Measurements from ENCODE around the gene AMHR2. TPM values are rescaled to one million over a fixed set of nuclear protein-coding genes. Genes with fewer than 3 reads are reported as not detected.
"Not testable (repeated sequence)": the region's sequence is repeated elsewhere in the genome, so short reads cannot be mapped to it uniquely, and the experiment has no call there.

Gene AMHR2
- total RNA-seq, 1 experiment from 2014 or later: not detected

GRCh38 chr12:53419756-53420155 lies 3.9 kb upstream of the AMHR2 start:
- intact Hi-C loops (cut with micrococcal nuclease; ENCODE audit: unreplicated experiment): no loop called here
- TF ChIP-seq, protein P1, sequence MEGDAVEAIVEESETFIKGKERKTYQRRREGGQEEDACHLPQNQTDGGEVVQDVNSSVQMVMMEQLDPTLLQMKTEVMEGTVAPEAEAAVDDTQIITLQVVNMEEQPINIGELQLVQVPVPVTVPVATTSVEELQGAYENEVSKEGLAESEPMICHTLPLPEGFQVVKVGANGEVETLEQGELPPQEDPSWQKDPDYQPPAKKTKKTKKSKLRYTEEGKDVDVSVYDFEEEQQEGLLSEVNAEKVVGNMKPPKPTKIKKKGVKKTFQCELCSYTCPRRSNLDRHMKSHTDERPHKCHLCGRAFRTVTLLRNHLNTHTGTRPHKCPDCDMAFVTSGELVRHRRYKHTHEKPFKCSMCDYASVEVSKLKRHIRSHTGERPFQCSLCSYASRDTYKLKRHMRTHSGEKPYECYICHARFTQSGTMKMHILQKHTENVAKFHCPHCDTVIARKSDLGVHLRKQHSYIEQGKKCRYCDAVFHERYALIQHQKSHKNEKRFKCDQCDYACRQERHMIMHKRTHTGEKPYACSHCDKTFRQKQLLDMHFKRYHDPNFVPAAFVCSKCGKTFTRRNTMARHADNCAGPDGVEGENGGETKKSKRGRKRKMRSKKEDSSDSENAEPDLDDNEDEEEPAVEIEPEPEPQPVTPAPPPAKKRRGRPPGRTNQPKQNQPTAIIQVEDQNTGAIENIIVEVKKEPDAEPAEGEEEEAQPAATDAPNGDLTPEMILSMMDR (IDR thresholded peaks at IDR 0.05; ENCODE audit: unreplicated experiment): no peak
- CTCF ChIA-PET: interaction anchor here (0.5 to 4.0 kb wide), 6 partner anchors 33 to 233 kb away, joined by 3 to 46 read pairs (median 4); partner anchors contain the start of genes AAAS and TARBP2
- Mint-ChIP-seq H3K36me3 (ENCODE audit: insufficient read depth, unreplicated experiment) (peaks cover 17% of the 10 kb centered on the region), H3K9me3 (ENCODE audit: low read depth, unreplicated experiment) (no peaks in the 10 kb centered on the region), H3K4me3 (ENCODE audit: low read depth, unreplicated experiment) (no peak overlapping the region), H3K27me3 (ENCODE audit: unreplicated experiment) (no peaks in the 10 kb centered on the region), H3K27ac (ENCODE audit: unreplicated experiment) (no peak overlapping the region), H3K4me1 (ENCODE audit: low read depth, unreplicated experiment) (peaks cover 19% of the 10 kb centered on the region)
- DNase-seq: no peak
- BruUV-seq (replicated peaks): TSS peak; percentile 21

GRCh38 chr12:53422247-53422646 lies 1.4 kb upstream of the AMHR2 start:
- H3K27ac Mint-ChIP-seq (ENCODE audit: unreplicated experiment); BruUV-seq (replicated peaks); H3K36me3 Mint-ChIP-seq (ENCODE audit: insufficient read depth, unreplicated experiment); intact Hi-C loops (cut with micrococcal nuclease; ENCODE audit: unreplicated experiment); DNase-seq; H3K9me3 Mint-ChIP-seq (ENCODE audit: low read depth, unreplicated experiment); H3K4me3 Mint-ChIP-seq (ENCODE audit: low read depth, unreplicated experiment); H3K27me3 Mint-ChIP-seq (ENCODE audit: unreplicated experiment): not testable (repeated sequence)
- CTCF ChIA-PET: interaction anchor here (0.7 to 4.0 kb wide), 2 partner anchors 43 to 70 kb away, joined by 4 to 46 read pairs; no protein-coding TSS in a partner anchor
- peaks cover 19% of the 10 kb centered on the region for H3K4me1 Mint-ChIP-seq (ENCODE audit: low read depth, unreplicated experiment)

- H3K27me3 Mint-ChIP-seq (ENCODE audit: unreplicated experiment): no peaks in the 10 kb centered on the region
- H3K27ac Mint-ChIP-seq (ENCODE audit: unreplicated experiment): no peak overlapping the region
- H3K4me3 Mint-ChIP-seq (ENCODE audit: low read depth, unreplicated experiment): no peak overlapping the region
- intact Hi-C loops (cut with micrococcal nuclease; ENCODE audit: unreplicated experiment): no loop called here
- TF ChIP-seq, protein P1 (IDR thresholded peaks at IDR 0.05; ENCODE audit: unreplicated experiment): no peak
- CTCF ChIA-PET: no interaction called here
- peaks cover 19% of the 10 kb centered on the region for H3K4me1 Mint-ChIP-seq (ENCODE audit: low read depth, unreplicated experiment)
- DNase-seq: no peak
- no TSS peak for BruUV-seq (replicated peaks)
- H3K9me3 Mint-ChIP-seq (ENCODE audit: low read depth, unreplicated experiment): no peaks in the 10 kb centered on the region
- H3K36me3 Mint-ChIP-seq (ENCODE audit: insufficient read depth, unreplicated experiment): peaks cover 6% of the 10 kb centered on the region
Observed at GRCh38 chr12:53424626-53425514, 1.2 kb downstream of the AMHR2 start.

DNA sequence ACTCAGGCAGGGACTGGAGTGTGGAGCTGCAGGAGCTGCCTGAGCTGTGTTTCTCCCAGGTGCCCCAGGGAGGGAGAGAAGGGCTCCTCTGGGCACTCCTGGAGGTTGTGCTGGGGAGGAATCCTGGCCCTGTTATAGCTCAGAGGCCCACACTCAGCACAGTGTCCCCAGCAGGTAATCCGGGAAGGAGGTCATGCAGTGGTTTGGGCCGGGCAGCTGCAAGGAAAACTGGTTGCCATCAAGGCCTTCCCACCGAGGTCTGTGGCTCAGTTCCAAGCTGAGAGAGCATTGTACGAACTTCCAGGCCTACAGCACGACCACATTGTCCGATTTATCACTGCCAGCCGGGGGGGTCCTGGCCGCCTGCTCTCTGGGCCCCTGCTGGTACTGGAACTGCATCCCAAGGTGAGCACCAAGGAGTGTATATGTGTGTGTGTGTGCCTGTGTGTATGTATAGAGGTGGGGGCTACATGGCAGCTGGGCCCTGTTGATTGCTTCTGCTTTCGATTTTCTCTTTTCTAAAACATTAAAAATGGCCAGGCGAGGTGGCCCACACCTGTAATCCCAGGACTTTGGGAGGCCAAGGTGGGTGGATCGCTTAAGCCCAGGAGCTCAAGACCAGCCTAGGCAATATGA lies 2.0 kb downstream of the AMHR2 start:
- H3K4me1 Mint-ChIP-seq (ENCODE audit: low read depth, unreplicated experiment): peaks cover 16% of the 10 kb centered on the region
- no peaks in the 10 kb centered on the region for H3K9me3 Mint-ChIP-seq (ENCODE audit: low read depth, unreplicated experiment)
- no TSS peak for BruUV-seq (replicated peaks)
- DNase-seq: no peak
- TF ChIP-seq, protein P1 (IDR thresholded peaks at IDR 0.05; ENCODE audit: unreplicated experiment): no peak
- CTCF ChIA-PET: no interaction called here
- H3K36me3 Mint-ChIP-seq (ENCODE audit: insufficient read depth, unreplicated experiment): peaks cover 6% of the 10 kb centered on the region
- H3K27ac Mint-ChIP-seq (ENCODE audit: unreplicated experiment): no peak overlapping the region
- H3K27me3 Mint-ChIP-seq (ENCODE audit: unreplicated experiment): no peaks in the 10 kb centered on the region
- intact Hi-C loops (cut with micrococcal nuclease; ENCODE audit: unreplicated experiment): no loop called here
- H3K4me3 Mint-ChIP-seq (ENCODE audit: low read depth, unreplicated experiment): no peak overlapping the region

Data from Calu3 (cell line).